SU-DHL-6 (cell line): Measurements from ENCODE around the gene PRMT3.

Experiments used
- H2AFZ ChIP-seq: fragments of 200-600 bp; sonication (generic); 2 replicates; pipeline ENCODE4 v1.6.1; 2014; ENCODE audit warnings: low read depth, mild to moderate bottlenecking, moderate library complexity, mixed read lengths, antibody characterized with exemption, low read length; ENCODE audit not compliant: severe bottlenecking
- H3F3A ChIP-seq: fragments of 200-600 bp; shearing (Covaris generic); 2 replicates; pipeline ENCODE4 v1.6.0; 2016; ENCODE audit warnings: antibody characterized with exemption, mild to moderate bottlenecking; ENCODE audit not compliant: insufficient read depth
- H3K27ac ChIP-seq: fragments of 200-600 bp; sonication (generic); 2 replicates; pipeline ENCODE4 v1.5.1; 2016; ENCODE audit warnings: low read depth, mild to moderate bottlenecking, low read length, moderate library complexity, mixed read lengths
- H3K27me3 ChIP-seq: fragments of 200-600 bp; sonication (generic), shearing (Covaris generic); 2 replicates; pipeline ENCODE4 v1.6.0; 2014; ENCODE audit warnings: mild to moderate bottlenecking, low read length
- H3K36me3 ChIP-seq: fragments of 200-600 bp; sonication (generic); 2 replicates; pipeline ENCODE4 v1.6.1; 2014; ENCODE audit warnings: mild to moderate bottlenecking, low read length, mixed read lengths
- H3K4me2 ChIP-seq: fragments of 300-600, 200-600 bp; shearing (Covaris generic), sonication (generic); 2 replicates; pipeline ENCODE4 v1.6.0; 2014; ENCODE audit warnings: low read length, low read depth, mild to moderate bottlenecking; ENCODE audit not compliant: poor library complexity, severe bottlenecking
- H3K4me3 ChIP-seq: fragments of 200-600 bp; sonication (generic); 2 replicates; pipeline ENCODE4 v1.5.1; 2014; ENCODE audit warnings: antibody characterized with exemption, low read length, mild to moderate bottlenecking, mixed read lengths; ENCODE audit not compliant: insufficient read depth, poor library complexity, severe bottlenecking
- H3K79me2 ChIP-seq: fragments of 200-600 bp; sonication (generic); 2 replicates; pipeline ENCODE4 v1.6.1; 2014; ENCODE audit warnings: mild to moderate bottlenecking, low read length, moderate library complexity; ENCODE audit not compliant: insufficient read depth
- H3K9ac ChIP-seq: fragments of 200-600 bp; sonication (generic); 2 replicates; pipeline ENCODE4 v1.7.0; 2014; ENCODE audit warnings: mild to moderate bottlenecking, low read length
- H3K9me2 ChIP-seq: fragments of 200-600 bp; sonication (generic); replicated peaks from 2 replicates; pipeline ENCODE4 v1.6.1; 2014; ENCODE audit warnings: low read length; ENCODE audit not compliant: insufficient read depth
- H3K9me3 ChIP-seq: fragments of 200-600 bp; sonication (generic); 2 replicates; pipeline ENCODE4 v1.6.1; 2014; ENCODE audit warnings: low read length, mixed read lengths; ENCODE audit not compliant: insufficient read depth
- H4K20me1 ChIP-seq: fragments of 200-600 bp; sonication (generic); 2 replicates; pipeline ENCODE4 v1.6.1; 2014; ENCODE audit warnings: low read depth, mild to moderate bottlenecking, antibody characterized with exemption, low read length, moderate library complexity, mixed read lengths
- EZH2phosphoT487 ChIP-seq: fragments of 200-600 bp; sonication (generic), shearing (Covaris generic); conservative IDR thresholded peaks from 2 replicates; pipeline ENCODE4 v1.6.1; 2018; ENCODE audit warnings: mild to moderate bottlenecking, antibody characterized with exemption, low read length, moderate library complexity, mixed read lengths
- TF ChIP-seq, protein P1 (sequence below): fragments of 200-600 bp; sonication (generic); IDR thresholded peaks from one replicate; pipeline ENCODE4 v1.5.1; 2017; ENCODE audit warnings: antibody characterized with exemption, mild to moderate bottlenecking, low read length, moderate library complexity; ENCODE audit not compliant: insufficient read depth, poor library complexity, severe bottlenecking

The PRMT3 gene

DNA sequence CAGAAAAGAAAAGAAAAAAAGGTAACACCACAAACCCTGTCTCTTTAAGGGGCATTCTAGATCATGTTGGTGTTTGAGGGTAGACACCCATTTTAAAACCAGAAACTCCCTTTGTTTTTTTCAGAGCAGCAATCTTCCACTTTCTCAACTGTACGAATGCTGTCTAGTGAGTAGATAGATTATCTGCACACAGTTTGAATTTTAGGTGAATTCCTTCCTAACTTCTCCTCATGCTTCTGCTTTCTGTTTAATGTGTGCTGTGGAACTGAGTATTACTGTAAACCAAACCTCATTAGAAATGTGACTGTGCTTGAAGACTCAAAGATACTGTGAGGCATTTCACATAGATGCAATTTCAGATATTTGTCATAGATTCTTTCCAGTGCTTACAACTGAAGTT, 102.4 kb downstream of the PRMT3 start:
- Histone ChIP-seq H3K27ac (no peak overlapping the region), H3K27me3 (no peaks in the 10 kb centered on the region), H3K9me2 (no peaks in the 10 kb centered on the region), H3K79me2 (peaks cover 20% of the 10 kb centered on the region), H3F3A (no peaks in the 10 kb centered on the region), H4K20me1 (no peaks in the 10 kb centered on the region), H3K36me3 (peaks cover 24% of the 10 kb centered on the region), H3K4me2 (no peak overlapping the region), H2AFZ (no peak overlapping the region), H3K9ac (no peak overlapping the region), H3K4me3 (no peak overlapping the region), H3K9me3 (no peaks in the 10 kb centered on the region)
- TF ChIP-seq, protein P1, sequence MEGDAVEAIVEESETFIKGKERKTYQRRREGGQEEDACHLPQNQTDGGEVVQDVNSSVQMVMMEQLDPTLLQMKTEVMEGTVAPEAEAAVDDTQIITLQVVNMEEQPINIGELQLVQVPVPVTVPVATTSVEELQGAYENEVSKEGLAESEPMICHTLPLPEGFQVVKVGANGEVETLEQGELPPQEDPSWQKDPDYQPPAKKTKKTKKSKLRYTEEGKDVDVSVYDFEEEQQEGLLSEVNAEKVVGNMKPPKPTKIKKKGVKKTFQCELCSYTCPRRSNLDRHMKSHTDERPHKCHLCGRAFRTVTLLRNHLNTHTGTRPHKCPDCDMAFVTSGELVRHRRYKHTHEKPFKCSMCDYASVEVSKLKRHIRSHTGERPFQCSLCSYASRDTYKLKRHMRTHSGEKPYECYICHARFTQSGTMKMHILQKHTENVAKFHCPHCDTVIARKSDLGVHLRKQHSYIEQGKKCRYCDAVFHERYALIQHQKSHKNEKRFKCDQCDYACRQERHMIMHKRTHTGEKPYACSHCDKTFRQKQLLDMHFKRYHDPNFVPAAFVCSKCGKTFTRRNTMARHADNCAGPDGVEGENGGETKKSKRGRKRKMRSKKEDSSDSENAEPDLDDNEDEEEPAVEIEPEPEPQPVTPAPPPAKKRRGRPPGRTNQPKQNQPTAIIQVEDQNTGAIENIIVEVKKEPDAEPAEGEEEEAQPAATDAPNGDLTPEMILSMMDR, result no peak
- TF ChIP-seq EZH2phosphoT487, result no peak

DNA sequence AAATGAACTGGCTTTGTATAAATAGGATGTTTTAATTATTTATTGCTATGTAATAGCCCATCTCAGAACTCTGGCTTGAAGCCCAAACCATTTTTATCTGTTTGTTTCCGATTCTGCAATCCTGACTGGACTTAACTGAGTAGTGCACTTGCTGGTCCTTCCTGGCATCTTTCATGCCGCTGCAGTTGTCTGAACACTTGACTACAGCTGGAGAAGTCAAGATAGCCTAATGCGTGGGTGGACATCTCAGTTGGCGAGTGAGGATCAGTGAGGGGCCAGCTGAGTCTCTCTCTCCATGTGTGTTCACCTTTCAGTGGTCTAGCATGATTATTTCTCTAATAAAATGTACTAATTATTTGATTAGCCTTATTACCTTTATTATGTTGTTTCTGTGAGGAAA, 105.8 kb downstream of the PRMT3 start:
- Histone ChIP-seq H3K27ac (no peak overlapping the region), H3K79me2 (peaks cover 20% of the 10 kb centered on the region), H3K36me3 (peaks cover 19% of the 10 kb centered on the region), H3K4me3 (no peak overlapping the region), H3F3A (no peaks in the 10 kb centered on the region), H3K4me2 (no peak overlapping the region), H3K9me3 (no peaks in the 10 kb centered on the region), H3K9ac (no peak overlapping the region), H3K27me3 (no peaks in the 10 kb centered on the region), H3K9me2 (no peaks in the 10 kb centered on the region), H4K20me1 (no peaks in the 10 kb centered on the region), H2AFZ (no peak overlapping the region)
- TF ChIP-seq, protein P1, result no peak
- no peak for TF ChIP-seq EZH2phosphoT487

DNA sequence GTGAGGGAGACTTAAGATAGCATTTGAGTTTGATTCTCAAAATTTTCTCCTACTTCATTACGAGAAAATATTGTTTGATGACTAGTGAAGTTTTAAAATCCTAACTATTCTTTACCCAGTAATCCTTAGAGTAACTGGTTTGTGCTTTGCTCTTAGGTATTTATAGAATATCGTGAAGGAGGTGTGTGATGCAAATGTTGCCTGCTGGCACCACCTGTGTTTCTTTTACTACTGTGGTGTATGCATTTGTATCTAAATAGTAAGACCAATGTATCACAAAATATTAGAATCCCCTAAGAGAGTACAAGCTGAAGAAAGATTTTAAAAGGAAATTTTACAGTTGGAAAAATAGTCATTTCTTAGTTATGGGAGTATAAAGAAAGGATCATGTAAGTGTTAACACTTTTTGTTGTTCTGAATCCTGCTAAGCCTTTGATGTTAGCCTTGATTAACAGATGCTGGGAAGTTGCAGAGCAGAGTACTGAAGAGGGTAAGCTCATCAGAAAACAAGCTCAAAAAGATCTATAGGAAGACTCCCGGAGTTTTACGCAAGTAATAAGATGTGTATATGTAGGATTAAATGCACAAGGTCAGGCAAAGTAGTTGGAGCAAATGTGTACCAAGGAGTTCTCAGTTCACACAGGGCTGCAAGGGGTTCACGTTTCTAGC, 109.7 kb downstream of the PRMT3 start:
- Histone ChIP-seq H3K9me3 (no peaks in the 10 kb centered on the region), H2AFZ (no peak overlapping the region), H3K4me3 (no peak overlapping the region), H3K9me2 (no peaks in the 10 kb centered on the region), H3K36me3 (peaks cover 40% of the 10 kb centered on the region), H3K9ac (no peak overlapping the region), H3K4me2 (no peak overlapping the region), H3K27me3 (no peaks in the 10 kb centered on the region), H4K20me1 (no peaks in the 10 kb centered on the region), H3K27ac (no peak overlapping the region), H3F3A (no peaks in the 10 kb centered on the region), H3K79me2 (no peaks in the 10 kb centered on the region)
- TF ChIP-seq, protein P1, result no peak
- TF ChIP-seq EZH2phosphoT487, result no peak
